Endothelial cell of umbilical vein (primary cell): ENCODE data around the gene RALGPS2. TPM values are rescaled to one million over a fixed set of nuclear protein-coding genes. Genes with fewer than 3 reads are reported as not detected.

Experiments used
- BruUV-seq: library from RNA; stranded (reverse); fragments of 400-500 nt; replicated peaks from 2 replicates; lab custom pipeline; 2021; lab: Mats Ljungman, UMichigan
- CTCF ChIA-PET: fragments of 300-600, 350-600 bp; sonication (Branson Sonifier 250); formaldehyde crosslinking; loops from one replicate; lab custom pipeline; 2021; ENCODE audit warnings: antibody characterized with exemption, inconsistent platforms; lab: Charles Lee
- POLR2A ChIA-PET: fragments of 300-600, 350-600 bp; sonication (Branson Sonifier 250); formaldehyde crosslinking; loops from one replicate; lab custom pipeline; 2021; ENCODE audit warnings: antibody characterized with exemption, inconsistent platforms; lab: Charles Lee
- DNase-seq: peaks from one replicate; pipeline ENCODE4 v3.0.0-alpha.2; 2011; ENCODE audit warnings: low read depth, low spot score
- FAIRE-seq: peaks from 2 replicates; lab custom pipeline; 2011; peaks lifted over from hg19 to GRCh38; lab: Jason Lieb, UNC
- H2AFZ ChIP-seq: 2 replicates; pipeline ENCODE4 v1.6.0; 2012; ENCODE audit warnings: low read depth, low read length, control low read depth, inconsistent platforms
- H3K27ac ChIP-seq: 2 replicates; pipeline ENCODE4 v1.5.1; 2011; ENCODE audit warnings: low read depth, mild to moderate bottlenecking, control low read depth, low read length, moderate library complexity; ENCODE audit not compliant: insufficient read depth
- H3K27me3 ChIP-seq, 2 experiments: 2 replicates each; pipeline versions ENCODE4 v1.6.0 to v1.6.1; 2011; ENCODE audit warnings: low read length in 2 of 2, mixed read lengths in 1 of 2; ENCODE audit not compliant: control insufficient read depth in 2 of 2, insufficient read depth in 2 of 2
- H3K36me3 ChIP-seq, 2 experiments: 2 replicates in 1 of 2; 3 replicates in 1 of 2; pipeline ENCODE4 v1.5.1; 2011; ENCODE audit warnings: low read length in 2 of 2, mild to moderate bottlenecking in 1 of 2, moderate library complexity in 1 of 2; ENCODE audit not compliant: control insufficient read depth in 2 of 2, insufficient read depth in 2 of 2; ENCODE audit errors: extremely low read depth in 1 of 2
- H3K4me1 ChIP-seq: 3 replicates; pipeline ENCODE4 v1.5.1; 2011; ENCODE audit warnings: mild to moderate bottlenecking, low read length; ENCODE audit not compliant: control insufficient read depth, insufficient read depth; ENCODE audit errors: extremely low read depth
- H3K4me2 ChIP-seq: 2 replicates; pipeline ENCODE4 v1.6.1; 2011; ENCODE audit warnings: low read length, control low read depth, mixed read lengths; ENCODE audit not compliant: insufficient read depth
- H3K4me3 ChIP-seq, 3 experiments: fragments of 200-600 bp in 1 of 3; sonication (generic), shearing (Covaris generic) in 1 of 3; replicated peaks in 1 of 3; 2 replicates each; pipeline ENCODE4 v1.5.1; 2011 to 2016; ENCODE audit warnings: control low read depth in 3 of 3, low read length in 3 of 3, mild to moderate bottlenecking in 2 of 3, inconsistent platforms in 1 of 3, low read depth in 1 of 3, moderate library complexity in 1 of 3; ENCODE audit not compliant: insufficient read depth in 1 of 3
- H3K79me2 ChIP-seq: 2 replicates; pipeline ENCODE4 v1.6.0; 2012; ENCODE audit warnings: low read length, inconsistent platforms; ENCODE audit not compliant: control insufficient read depth, insufficient read depth
- H3K9ac ChIP-seq: replicated peaks from 2 replicates; pipeline ENCODE3; 2011; ENCODE audit warnings: low read length, control low read depth; ENCODE audit not compliant: insufficient read depth; ENCODE audit errors: extremely low read depth
- H3K9me1 ChIP-seq: replicated peaks from 3 replicates; pipeline ENCODE4 v1.6.0; 2011; ENCODE audit warnings: mild to moderate bottlenecking, low read length; ENCODE audit not compliant: control insufficient read depth, insufficient read depth; ENCODE audit errors: extremely low read depth
- H3K9me3 ChIP-seq: replicated peaks from 2 replicates; pipeline ENCODE4 v1.5.1; 2012; ENCODE audit warnings: low read length, inconsistent platforms; ENCODE audit not compliant: control insufficient read depth, insufficient read depth
- H4K20me1 ChIP-seq: replicated peaks from 2 replicates; pipeline ENCODE3; 2011; ENCODE audit warnings: mild to moderate bottlenecking, low read length; ENCODE audit not compliant: control insufficient read depth, insufficient read depth; ENCODE audit errors: extremely low read depth
- CTCF ChIP-seq, 2 donors: IDR thresholded peaks; 1 replicate in 1 of 2; 2 replicates in 1 of 2; pipeline ENCODE4 v1.5.1; 2011; ENCODE audit warnings: low read length in 2 of 2, mild to moderate bottlenecking in 2 of 2, moderate library complexity in 2 of 2, control low read depth in 1 of 2, inconsistent platforms in 1 of 2, low read depth in 1 of 2; ENCODE audit not compliant: insufficient read depth in 1 of 2; ENCODE audit errors: extremely low read depth in 1 of 2
- EZH2 ChIP-seq: IDR thresholded peaks from 2 replicates; pipeline ENCODE4 v1.6.1; 2012; ENCODE audit warnings: borderline replicate concordance, low read depth, mild to moderate bottlenecking, moderate library complexity, low read length, inconsistent platforms; ENCODE audit not compliant: severe bottlenecking
- FOS ChIP-seq: IDR thresholded peaks from 2 replicates; pipeline ENCODE4 v1.6.1; 2011; ENCODE audit warnings: mild to moderate bottlenecking, low read length, moderate library complexity, borderline replicate concordance; ENCODE audit not compliant: insufficient read depth
- GATA2 ChIP-seq: IDR thresholded peaks from 2 replicates; pipeline ENCODE4 v1.7.0; 2011; ENCODE audit warnings: low read depth, mild to moderate bottlenecking, moderate library complexity, mixed read lengths, low read length; ENCODE audit not compliant: insufficient read length, insufficient read depth
- JUN ChIP-seq: IDR thresholded peaks from 2 replicates; pipeline ENCODE4 v1.6.1; 2011; ENCODE audit warnings: borderline replicate concordance, low read depth; ENCODE audit not compliant: insufficient read length, insufficient read depth
- MYC ChIP-seq: IDR thresholded peaks from one replicate; pipeline ENCODE4 v1.6.1; 2011; ENCODE audit warnings: mild to moderate bottlenecking, low read depth, low read length
- POLR2A ChIP-seq: IDR thresholded peaks from 2 replicates; pipeline ENCODE4 v1.6.1; 2012; ENCODE audit warnings: low read depth, mild to moderate bottlenecking, control low read depth, low read length
- POLR2AphosphoS5 ChIP-seq: IDR thresholded peaks from 2 replicates; pipeline ENCODE4 v1.6.1; 2012; ENCODE audit warnings: low read depth, mild to moderate bottlenecking, control low read depth, low read length, moderate library complexity; ENCODE audit not compliant: insufficient read depth
- dilution Hi-C: fragments of 300-500 bp; cut with MboI; formaldehyde crosslinking; loops from one replicate; pipeline ENCODE4 v1.15.0; 2019; ENCODE audit warnings: low sequenced_read_pairs; ENCODE audit not compliant: extremely low pct_ligation_motif_present
- intact Hi-C: fragments of 100-400 bp; cut with micrococcal nuclease; formaldehyde crosslinking; loops from one replicate; pipeline ENCODE4 v1.10.0; 2022
- polyA plus RNA-seq, 4 experiments: library from polyadenylated mRNA; depleted of rRNA in 3 of 4; stranded (reverse) in 3 of 4; unstranded in 1 of 4; fragments of >200 nt; gene quantifications; 2 replicates each; pipeline versions ENCODE4 v1.2.1 to v1.2.3, GENCODE V29; 2011 to 2012; ENCODE audit warnings: missing spikeins in 1 of 4
- total RNA-seq: library from RNA; stranded (reverse); gene quantifications from 2 replicates; pipeline ENCODE4 v1.2.3, GENCODE V29; 2021
- TF ChIP-seq, protein P1 (sequence below): IDR thresholded peaks from 2 replicates; pipeline ENCODE4 v1.6.1; 2011; ENCODE audit not compliant: insufficient read depth, insufficient read length

RALGPS2 gene
- total and polyA plus RNA-seq, 2 donors (not counting 3 experiments of a cell fraction or from before 2014, with no cell fraction given): 4.6 to 27.7 TPM

DNA sequence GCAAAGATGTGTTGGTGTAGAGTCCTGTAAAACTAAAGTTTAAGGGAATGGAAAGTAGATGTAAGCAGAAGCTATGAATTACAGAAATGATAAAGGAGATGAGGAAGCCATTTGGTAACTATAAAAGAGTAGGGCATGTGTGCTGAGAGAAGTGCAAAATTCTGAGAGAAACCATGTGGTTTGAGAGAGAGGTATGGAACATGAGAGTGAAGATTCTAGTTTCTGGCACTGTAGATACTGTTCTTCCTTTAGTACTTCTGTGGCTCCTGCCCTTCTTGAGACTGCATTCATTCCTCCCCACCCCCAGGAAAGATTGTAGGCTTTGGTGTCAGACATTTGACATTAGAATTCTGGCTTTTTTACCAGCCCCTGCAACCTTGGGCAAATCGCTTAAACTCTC lies 15.4 kb downstream of the RALGPS2 start:
- DNase-seq: no peak
- Histone ChIP-seq H4K20me1 (no peaks in the 10 kb centered on the region), H3K4me1 (peaks cover 3% of the 10 kb centered on the region), H3K9me3 (no peaks in the 10 kb centered on the region), H3K9me1 (no peaks in the 10 kb centered on the region), H3K4me3 (no peak overlapping the region), H3K27ac (no peak overlapping the region), H3K4me2 (no peak overlapping the region), H3K36me3 (peaks cover 0 to 2% of the 10 kb centered on the region in 2 experiments), H3K27me3 (no peaks in the 10 kb centered on the region), H3K9ac (no peak overlapping the region), H2AFZ (no peak overlapping the region), H3K79me2 (no peaks in the 10 kb centered on the region)
- no peak for FAIRE-seq
- POLR2A ChIA-PET: no interaction called here
- dilution Hi-C loops (no loop called here), intact Hi-C loops (no loop called here)
- TF ChIP-seq POLR2AphosphoS5: no peak
- no peak for TF ChIP-seq CTCF (IDR thresholded peaks at IDR 0.05; ENCODE audit: extremely low read depth in 1 of 2, insufficient read depth in 1 of 2, low read depth in 1 of 2, low read length in 2 of 2)
- TF ChIP-seq MYC: no peak
- TF ChIP-seq EZH2: no peak
- TF ChIP-seq POLR2A: no peak
- no peak for TF ChIP-seq JUN
- TF ChIP-seq GATA2: no peak
- no peak for TF ChIP-seq FOS
- TF ChIP-seq, protein P1, sequence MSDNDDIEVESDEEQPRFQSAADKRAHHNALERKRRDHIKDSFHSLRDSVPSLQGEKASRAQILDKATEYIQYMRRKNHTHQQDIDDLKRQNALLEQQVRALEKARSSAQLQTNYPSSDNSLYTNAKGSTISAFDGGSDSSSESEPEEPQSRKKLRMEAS: no peak
- CTCF ChIA-PET: interaction anchor here (1.1 to 4.1 kb wide), 2 partner anchors 13 to 197 kb away, joined by 4 to 15 read pairs; no protein-coding TSS in a partner anchor
- no TSS peak for BruUV-seq
